SK-N-MC (cell line): ENCODE measurements around the gene NUDT4B.
"Not testable (repeated sequence)": the region's sequence is repeated elsewhere in the genome, so short reads cannot be mapped to it uniquely, and the experiment has no call there.

Source experiments
- DNase-seq: peaks from one replicate; pipeline ENCODE4 v3.0.0-alpha.2; 2011; ENCODE audit warnings: low read depth, low spot score
- H3K27ac ChIP-seq: fragments of 200-600 bp; sonication (generic); 2 replicates; pipeline ENCODE4 v1.5.1; 2016; ENCODE audit warnings: mixed run types
- H3K36me3 ChIP-seq: fragments of 200-600 bp; sonication (generic); 2 replicates; pipeline ENCODE4 v1.6.1; 2017; ENCODE audit warnings: antibody characterized with exemption, low read length, mixed read lengths; ENCODE audit not compliant: insufficient read depth
- H3K4me3 ChIP-seq: fragments of 200-600 bp; sonication (generic); 2 replicates; pipeline ENCODE4 v1.5.1; 2016
- H3K9ac ChIP-seq: fragments of 200-600 bp; sonication (generic); 2 replicates; pipeline ENCODE4 v1.8.0; 2017; ENCODE audit warnings: mixed run types, mixed read lengths; ENCODE audit not compliant: insufficient read length
- H3K9me3 ChIP-seq: fragments of 200-600 bp; sonication (generic); 2 replicates; pipeline ENCODE4 v1.6.1; 2017; ENCODE audit warnings: low read depth, mild to moderate bottlenecking, antibody characterized with exemption, low read length, moderate library complexity, mixed read lengths

Gene NUDT4B

DNA sequence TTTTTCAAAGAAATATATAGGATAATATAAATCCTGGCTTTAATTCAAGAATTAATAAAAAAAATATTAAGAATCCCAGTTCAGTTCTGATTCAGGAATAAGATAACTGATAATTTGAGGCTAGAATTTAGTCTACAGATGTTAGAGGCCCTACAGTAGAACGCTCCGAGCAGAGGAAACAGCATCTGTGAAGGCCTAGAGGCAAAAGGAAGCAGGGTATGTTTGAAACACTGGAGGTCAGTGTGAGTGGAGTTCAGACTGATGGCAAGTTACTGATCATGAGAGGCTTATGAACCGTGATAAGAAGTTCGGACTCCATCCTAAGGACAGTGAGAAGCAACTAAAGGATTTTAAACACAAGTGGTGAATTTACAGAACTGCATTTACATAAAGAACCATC lies 10.4 kb downstream of the NUDT4B start:
- not testable (repeated sequence) for DNase-seq, H3K4me3 ChIP-seq, H3K27ac ChIP-seq, H3K9me3 ChIP-seq, H3K9ac ChIP-seq, H3K36me3 ChIP-seq

DNA sequence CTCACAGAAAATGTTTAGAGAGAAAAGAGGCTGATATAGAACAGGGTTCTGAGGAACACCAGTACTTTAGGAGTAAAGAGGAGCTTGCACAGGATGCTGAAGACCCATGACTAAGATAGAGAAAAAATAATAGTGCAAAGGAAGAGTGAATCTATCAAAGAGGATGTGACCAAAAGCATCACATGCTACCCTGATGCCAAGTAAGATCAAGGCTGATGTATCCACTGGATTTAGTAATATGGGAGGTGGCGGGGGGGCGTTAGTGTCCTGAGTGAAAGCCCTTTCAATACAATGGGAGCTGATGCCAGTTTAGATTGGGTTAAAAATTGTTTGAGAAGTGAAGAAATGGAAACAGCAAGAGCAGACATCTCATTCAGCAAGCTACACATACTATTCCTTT lies 11.2 kb downstream of the NUDT4B start:
- H3K27ac ChIP-seq, H3K9ac ChIP-seq, H3K36me3 ChIP-seq, H3K4me3 ChIP-seq, DNase-seq, H3K9me3 ChIP-seq: not testable (repeated sequence)

- not testable (repeated sequence) for H3K9ac ChIP-seq, H3K36me3 ChIP-seq, H3K27ac ChIP-seq, DNase-seq, H3K4me3 ChIP-seq, H3K9me3 ChIP-seq
These were observed 11.6 kb downstream of the NUDT4B start for GRCh38 chr1:148760206-148760605.

DNA sequence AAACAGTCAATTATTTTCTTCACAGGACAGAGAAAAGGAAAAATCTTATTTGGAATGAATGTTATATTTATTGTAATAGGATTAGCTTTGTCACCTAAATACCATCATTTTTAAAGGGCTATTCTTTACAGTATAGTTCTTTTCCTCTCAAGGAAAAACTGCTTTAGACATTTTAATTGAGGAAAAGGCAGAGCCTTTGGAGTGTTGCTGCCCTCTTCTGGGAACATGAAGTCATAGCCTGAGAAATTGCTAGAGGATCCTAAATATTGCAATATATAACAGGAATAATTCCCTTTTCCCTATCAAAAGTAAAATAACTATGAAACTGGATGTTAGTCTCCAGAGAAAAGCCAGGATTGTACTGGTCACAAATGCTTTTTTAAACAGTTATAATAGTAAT lies 12.8 kb downstream of the NUDT4B start:
- not testable (repeated sequence) for H3K9ac ChIP-seq, H3K27ac ChIP-seq, H3K9me3 ChIP-seq, H3K4me3 ChIP-seq, H3K36me3 ChIP-seq, DNase-seq

DNA sequence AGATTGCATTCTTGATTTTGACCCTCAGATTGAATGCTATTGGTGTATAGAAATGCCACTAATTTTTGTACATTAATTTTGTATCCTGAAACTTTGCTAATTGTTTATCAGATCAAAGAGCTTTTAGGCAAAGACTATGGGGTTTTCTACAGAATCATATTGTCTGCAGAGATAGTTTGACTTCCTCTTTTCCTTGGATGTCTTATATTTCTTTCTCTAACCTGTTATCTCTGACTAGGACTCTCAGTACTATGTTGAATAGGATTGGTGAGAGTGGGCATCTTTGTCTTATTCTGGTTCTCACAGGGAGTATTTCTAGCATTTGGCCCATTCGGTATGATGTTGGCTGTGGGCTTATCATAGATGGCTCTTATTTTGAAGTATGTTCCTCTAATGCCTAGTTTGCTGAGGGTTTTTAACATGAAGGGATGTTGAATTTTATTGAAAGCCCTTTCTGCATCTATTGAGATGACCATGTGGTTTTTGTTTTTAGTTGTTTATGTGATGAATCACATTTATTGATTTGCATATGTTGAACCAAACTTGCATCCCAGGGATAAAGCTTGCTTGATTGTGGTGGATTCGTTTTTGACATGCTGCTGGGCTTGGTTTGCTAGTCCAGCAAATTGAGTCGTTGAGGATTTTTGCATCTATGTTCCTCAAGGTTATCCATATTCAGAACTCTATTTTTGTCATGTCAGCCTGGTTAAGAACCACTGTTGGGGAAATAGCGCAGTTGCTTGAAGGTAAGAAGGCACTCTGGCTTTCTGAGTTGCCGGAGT lies 16.9 kb downstream of the NUDT4B start:
- H3K27ac ChIP-seq, H3K9me3 ChIP-seq, H3K4me3 ChIP-seq, DNase-seq, H3K36me3 ChIP-seq, H3K9ac ChIP-seq: not testable (repeated sequence)

DNA sequence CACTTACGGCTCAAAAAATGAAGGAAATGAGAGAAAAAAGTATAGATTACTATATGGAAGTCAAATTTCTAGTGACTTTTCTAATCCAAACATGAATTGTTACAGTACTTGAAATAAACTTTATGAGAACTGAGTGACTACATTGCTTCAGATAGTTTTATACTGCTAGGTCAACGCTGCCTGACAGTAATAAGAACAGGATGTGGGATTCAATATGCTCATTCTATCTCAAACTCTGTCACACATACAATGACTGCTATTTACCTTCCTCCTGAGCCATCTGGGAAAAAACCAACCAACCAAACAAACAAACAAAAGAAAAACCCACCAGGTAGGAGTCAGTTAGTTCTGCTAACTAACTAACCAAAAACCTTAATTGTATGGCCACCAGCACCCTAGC lies 20.0 kb downstream of the NUDT4B start:
- DNase-seq, H3K9me3 ChIP-seq, H3K27ac ChIP-seq, H3K4me3 ChIP-seq, H3K9ac ChIP-seq, H3K36me3 ChIP-seq: not testable (repeated sequence)

GRCh38 chr1:148769495-148769894 lies 20.9 kb downstream of the NUDT4B start:
- not testable (repeated sequence) for H3K4me3 ChIP-seq, H3K9me3 ChIP-seq, H3K36me3 ChIP-seq, DNase-seq, H3K9ac ChIP-seq, H3K27ac ChIP-seq

DNA sequence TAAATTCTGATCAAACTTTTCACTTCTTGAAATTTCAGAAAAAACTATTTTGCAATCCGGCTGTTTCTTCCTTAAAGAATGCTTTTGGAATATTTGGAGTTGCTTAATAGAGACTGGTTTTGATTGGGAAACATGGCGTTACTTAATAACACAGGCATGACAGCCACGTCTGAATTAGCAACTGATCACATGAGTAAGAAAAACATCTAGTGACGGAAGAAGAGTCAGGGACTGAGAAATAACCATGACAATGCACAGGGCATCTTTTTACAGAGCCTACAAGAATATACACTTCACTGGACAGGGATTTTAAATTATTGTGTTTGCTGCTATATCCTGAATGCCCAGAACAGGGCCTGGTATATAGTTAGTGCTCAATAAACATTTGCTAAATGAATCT lies 25.1 kb downstream of the NUDT4B start:
- H3K9me3 ChIP-seq, H3K9ac ChIP-seq, H3K4me3 ChIP-seq, H3K27ac ChIP-seq, DNase-seq, H3K36me3 ChIP-seq: not testable (repeated sequence)

DNA sequence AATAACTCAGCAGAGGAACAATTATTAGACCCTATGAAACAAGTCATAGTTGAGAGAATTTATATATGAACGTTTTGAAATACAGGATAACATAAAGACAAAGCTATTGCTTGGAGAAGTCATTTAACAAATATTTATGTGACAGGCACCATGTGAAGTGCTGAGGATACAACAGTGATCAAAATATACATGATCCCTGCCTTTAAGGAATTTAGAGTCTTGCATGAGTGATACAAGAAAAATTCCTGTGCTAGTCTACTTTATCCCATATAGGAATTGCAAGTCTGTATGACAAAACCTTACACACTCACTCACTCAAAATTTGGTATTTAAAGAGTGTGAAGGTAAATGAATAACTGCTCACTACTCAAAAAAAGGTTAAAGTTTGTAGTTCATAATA lies 25.5 kb downstream of the NUDT4B start:
- not testable (repeated sequence) for DNase-seq, H3K4me3 ChIP-seq, H3K9me3 ChIP-seq, H3K36me3 ChIP-seq, H3K27ac ChIP-seq, H3K9ac ChIP-seq

GRCh38 chr1:148775263-148775662 lies 26.7 kb downstream of the NUDT4B start:
- DNase-seq: not testable (repeated sequence)

GRCh38 chr1:148777649-148778048 lies 29.1 kb downstream of the NUDT4B start:
- not testable (repeated sequence) for H3K36me3 ChIP-seq, H3K4me3 ChIP-seq, H3K9me3 ChIP-seq, DNase-seq, H3K27ac ChIP-seq, H3K9ac ChIP-seq

More at GRCh38 chr1:148775263-148775662, 26.7 kb downstream of the NUDT4B start:
- not testable (repeated sequence) for H3K36me3 ChIP-seq, H3K27ac ChIP-seq, H3K9ac ChIP-seq, H3K4me3 ChIP-seq, H3K9me3 ChIP-seq

- not testable (repeated sequence) for H3K9me3 ChIP-seq, H3K36me3 ChIP-seq, H3K27ac ChIP-seq, DNase-seq, H3K4me3 ChIP-seq, H3K9ac ChIP-seq
These were observed 31.8 kb downstream of the NUDT4B start for GRCh38 chr1:148780404-148780803.

GRCh38 chr1:148791543-148792099 lies 43.0 kb downstream of the NUDT4B start:
- H3K9ac ChIP-seq, H3K4me3 ChIP-seq: not testable (repeated sequence)

DNA sequence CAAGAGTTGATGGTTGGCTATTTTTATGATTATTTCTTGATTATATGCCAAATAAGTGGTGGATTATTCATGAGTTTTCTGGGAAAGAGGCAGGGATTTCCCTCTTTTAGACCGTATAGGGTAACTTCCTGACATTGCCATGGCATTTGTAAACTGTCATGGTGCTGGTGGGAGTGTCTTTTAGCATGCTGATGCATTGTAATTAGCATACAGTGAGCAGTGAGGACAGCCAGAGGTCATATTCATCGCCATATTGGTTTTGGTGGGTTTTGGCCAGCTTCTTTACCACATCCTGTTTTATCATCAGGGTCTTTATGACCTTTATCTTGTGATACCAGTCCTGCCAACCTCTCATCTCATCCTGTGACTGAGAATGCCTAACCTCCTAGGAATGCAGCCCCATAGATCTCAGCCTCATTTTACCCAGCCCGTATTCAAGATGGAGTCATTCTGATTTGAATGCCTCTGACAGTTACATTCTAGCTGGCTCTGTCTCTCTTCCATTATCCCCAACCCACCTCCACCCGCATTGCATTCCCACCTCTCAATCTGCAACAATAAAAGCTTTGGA lies 45.3 kb downstream of the NUDT4B start:
- H3K36me3 ChIP-seq, H3K9me3 ChIP-seq, DNase-seq, H3K9ac ChIP-seq, H3K4me3 ChIP-seq, H3K27ac ChIP-seq: not testable (repeated sequence)

More at GRCh38 chr1:148791543-148792099, 43.0 kb downstream of the NUDT4B start:
- not testable (repeated sequence) for H3K9me3 ChIP-seq, H3K27ac ChIP-seq, DNase-seq, H3K36me3 ChIP-seq
